Right renal cortex interstitium (tissue), 3 donors: ENCODE data around the gene CTNNA3. TPM values are rescaled to one million over a fixed set of nuclear protein-coding genes. Genes with fewer than 3 reads are reported as not detected.

Source experiments
- DNase-seq, 3 donors: peaks; one replicate each; pipeline ENCODE4 v3.0.0-alpha.2; 2013; ENCODE audit warnings: low read depth in 3 of 3, low spot score in 2 of 3
- polyA plus RNA-seq, 3 donors: library from polyadenylated mRNA; unstranded; fragments of 120-200 nt; gene quantifications; one replicate each; pipeline ENCODE4 v1.2.1, GENCODE V29; 2013; ENCODE audit not compliant: insufficient read length in 3 of 3

The CTNNA3 gene
- polyA plus RNA-seq, 3 donors: 4.0 to 6.3 (median 4.8) TPM

GRCh38 chr10:66917104-66917503 is 778.9 kb downstream of the CTNNA3 start:
- DNase-seq: no peak

GRCh38 chr10:66916030-66916429 is 780.0 kb downstream of the CTNNA3 start:
- no peak for DNase-seq

- DNase-seq: no peak
These were observed 785.3 kb downstream of the CTNNA3 start for GRCh38 chr10:66910671-66911070.

- no peak for DNase-seq
These were observed 803.1 kb downstream of the CTNNA3 start for GRCh38 chr10:66892871-66893270.

- no peak for DNase-seq
These were observed 807.8 kb downstream of the CTNNA3 start for GRCh38 chr10:66888237-66888636.

GRCh38 chr10:66886848-66887247 is 809.1 kb downstream of the CTNNA3 start:
- no peak for DNase-seq

GRCh38 chr10:66882271-66882670 is 813.7 kb downstream of the CTNNA3 start:
- no peak for DNase-seq

GRCh38 chr10:66881814-66882213 is 814.2 kb downstream of the CTNNA3 start:
- DNase-seq: no peak

- DNase-seq: no peak
These were observed 815.2 kb downstream of the CTNNA3 start for GRCh38 chr10:66880826-66881225.

GRCh38 chr10:66880292-66880691 is 815.7 kb downstream of the CTNNA3 start:
- no peak for DNase-seq

GRCh38 chr10:66877361-66877760 is 818.6 kb downstream of the CTNNA3 start:
- no peak for DNase-seq

- no peak for DNase-seq
These were observed 826.4 kb downstream of the CTNNA3 start for GRCh38 chr10:66869635-66870034.

GRCh38 chr10:66862687-66863258 is 833.2 kb downstream of the CTNNA3 start:
- DNase-seq: no peak

- DNase-seq: no peak
These were observed 835.5 kb downstream of the CTNNA3 start for GRCh38 chr10:66860376-66860945.

- no peak for DNase-seq
These were observed 843.2 kb downstream of the CTNNA3 start for GRCh38 chr10:66852811-66853210.

GRCh38 chr10:66848856-66849255 is 847.1 kb downstream of the CTNNA3 start:
- no peak for DNase-seq

GRCh38 chr10:66844176-66844942 is 851.6 kb downstream of the CTNNA3 start:
- DNase-seq: no peak

GRCh38 chr10:66843396-66843795 is 852.6 kb downstream of the CTNNA3 start:
- no peak for DNase-seq

- no peak for DNase-seq
These were observed 853.1 kb downstream of the CTNNA3 start for GRCh38 chr10:66842867-66843266.

GRCh38 chr10:66842371-66842770 is 853.6 kb downstream of the CTNNA3 start:
- DNase-seq: no peak

- no peak for DNase-seq
These were observed 857.3 kb downstream of the CTNNA3 start for GRCh38 chr10:66838656-66839055.

- DNase-seq: peak in 1 of 3 donors; percentile 13
These were observed 858.0 kb downstream of the CTNNA3 start for GRCh38 chr10:66837990-66838389.
